Adrenal gland (tissue), 12 donors: Measurements from ENCODE around the gene WNT7A. TPM values are rescaled to one million over a fixed set of nuclear protein-coding genes. Genes with fewer than 3 reads are reported as not detected.

ENCODE experiments used
- DNase-seq, 7 donors: peaks; one replicate each; pipeline ENCODE4 v3.0.0-alpha.2; 2019 to 2020
- H3K27ac ChIP-seq, 5 donors: fragments of 200-600 bp; sonication (generic) in 4 of 5; 1 replicate in 3 of 5; 2 replicates in 2 of 5; pipeline versions ENCODE4 v1.5.1 to v1.8.0; 2016 to 2020; ENCODE audit warnings: mild to moderate bottlenecking in 1 of 5
- H3K27me3 ChIP-seq: fragments of 200-600 bp; 2 replicates; pipeline ENCODE4 v1.8.0; 2021
- H3K36me3 ChIP-seq, 2 donors: fragments of 200-600 bp; replicated peaks in 1 of 2; 1 replicate in 1 of 2; 2 replicates in 1 of 2; pipeline versions ENCODE4 v1.5.1 to v1.8.0; 2018 to 2022
- H3K4me1 ChIP-seq, 2 donors: fragments of 200-600 bp; replicated peaks in 1 of 2; 1 replicate in 1 of 2; 2 replicates in 1 of 2; pipeline versions ENCODE4 v1.5.1 to v1.8.0; 2018 to 2021
- H3K4me3 ChIP-seq, 4 donors: fragments of 200-600 bp; sonication (generic) in 3 of 4; one replicate each; pipeline ENCODE4 v1.5.1; 2016 to 2018
- H3K9me3 ChIP-seq, 3 donors: fragments of 200-600 bp; sonication (generic) in 1 of 3; replicated peaks in 1 of 3; 1 replicate in 2 of 3; 2 replicates in 1 of 3; pipeline versions ENCODE4 v1.5.1 to v1.8.0; 2016 to 2021
- CTCF ChIP-seq, 6 experiments: fragments of 450-650 bp in 4 of 6; fragments of 200-600 bp in 2 of 6; sonication (generic) in 1 of 6; IDR thresholded peaks; 1 replicate in 5 of 6; 2 replicates in 1 of 6; pipeline versions ENCODE4 v1.5.1 to v1.8.0; 2016 to 2021; ENCODE audit warnings: antibody characterized with exemption in 6 of 6, mild to moderate bottlenecking in 2 of 6, moderate library complexity in 1 of 6
- POLR2A ChIP-seq, 2 donors: fragments of 450-650 bp; IDR thresholded peaks; one replicate each; pipeline ENCODE4 v1.6.1; 2017; ENCODE audit warnings: antibody characterized with exemption in 2 of 2, mild to moderate bottlenecking in 2 of 2, moderate library complexity in 1 of 2
- WGBS, 4 donors: extraction: QIAGEN DNeasy Blood & Tissue Kit in 2 of 4; methylation state at CpG; one replicate each; pipeline versions ENCODE4 v1.1.5 to v1.1.7; 2013 to 2017; 5-methylcytosine and 5-hydroxymethylcytosine counted together
- intact Hi-C, 2 donors: fragments of 100-400 bp; cut with DNase I; formaldehyde crosslinking; loops; one replicate each; pipeline versions ENCODE4 v1.14.1 to v1.15.0; 2022 to 2023
- polyA plus RNA-seq, 3 donors: library from polyadenylated mRNA; stranded (reverse); fragments of 200-250 nt in 2 of 3; fragments of 350-450 nt in 1 of 3; fragmentation: Illumina TruSeq in 1 of 3; extraction: RNeasy Lipid Tissue Mini Kit (QIAGEN cat#74804) in 1 of 3; gene quantifications; one replicate each; pipeline ENCODE4 v1.2.3, GENCODE V29; 2013 to 2014
- total RNA-seq, 9 donors: library from RNA; depleted of rRNA in 4 of 9; stranded (reverse); fragments of >200 nt in 4 of 9; fragments of 120-200 nt in 1 of 9; fragmentation: NEBNext Ultra II Directional in 1 of 9; extraction: Animal tissue kit (Norgen Biotek cat#: 25700) in 1 of 9; gene quantifications; one replicate each; pipeline versions ENCODE4 v1.1.0 to v1.2.4, GENCODE V29; 2013 to 2023
- donor health status: healthy with polysubstance abuse.
- donor health status: Bipolar disorder and iron deficiency.
- donor health status: DM: yes; HTN: yes; CAD: no.
- donor health status: DM: no; HTN: no; CAD: no.
- donor health status: DM: no; HTN: no; CAD: no.
- donor health status: DM: yes; HTN: yes; CAD: no.

Gene WNT7A
- total and polyA plus RNA-seq, 12 donors: under 0.01 TPM; not detected in 11

GRCh38 chr3:13827699-13828098 is 52.2 kb downstream of the WNT7A start:
- no peak for TF ChIP-seq POLR2A (IDR thresholded peaks at IDR 0.05)
- TF ChIP-seq CTCF (IDR thresholded peaks at IDR 0.05): no peak
- intact Hi-C loops: no loop called here
- Histone ChIP-seq H3K4me3 (no peak overlapping the region), H3K27me3 (no peaks in the 10 kb centered on the region), H3K27ac (no peak overlapping the region), H3K4me1 (no peaks in the 10 kb centered on the region), H3K36me3 (no peaks in the 10 kb centered on the region), H3K9me3 (no peaks in the 10 kb centered on the region)
- 79 to 92% (median 86%) methylated on average over 5 to 7 of the region's 7 CpGs for WGBS, 4 donors
- DNase-seq: no peak

GRCh38 chr3:13827256-13827655 is 52.6 kb downstream of the WNT7A start:
- WGBS, 4 donors: 56 to 72% (median 64%) methylated on average over 3 of the region's 3 CpGs
- TF ChIP-seq CTCF (IDR thresholded peaks at IDR 0.05) (no peak), POLR2A (IDR thresholded peaks at IDR 0.05) (no peak)
- no peak overlapping the region for H3K4me3 ChIP-seq
- H3K27me3 ChIP-seq: no peaks in the 10 kb centered on the region
- H3K27ac ChIP-seq: no peak overlapping the region
- H3K36me3 ChIP-seq: no peaks in the 10 kb centered on the region
- intact Hi-C loops: no loop called here
- no peaks in the 10 kb centered on the region for H3K9me3 ChIP-seq
- no peaks in the 10 kb centered on the region for H3K4me1 ChIP-seq
- DNase-seq: no peak

GRCh38 chr3:13826672-13827071 is 53.2 kb downstream of the WNT7A start:
- no peaks in the 10 kb centered on the region for H3K4me1 ChIP-seq
- no peaks in the 10 kb centered on the region for H3K9me3 ChIP-seq
- TF ChIP-seq POLR2A (IDR thresholded peaks at IDR 0.05) (no peak), CTCF (IDR thresholded peaks at IDR 0.05) (no peak)
- no peak for DNase-seq
- intact Hi-C loops: no loop called here
- H3K36me3 ChIP-seq: no peaks in the 10 kb centered on the region
- no peaks in the 10 kb centered on the region for H3K27me3 ChIP-seq
- no peak overlapping the region for H3K4me3 ChIP-seq
- no peak overlapping the region for H3K27ac ChIP-seq

- H3K9me3 ChIP-seq: no peaks in the 10 kb centered on the region
- no peaks in the 10 kb centered on the region for H3K4me1 ChIP-seq
- H3K27me3 ChIP-seq: no peaks in the 10 kb centered on the region
- no peak for TF ChIP-seq CTCF (IDR thresholded peaks at IDR 0.05)
- TF ChIP-seq POLR2A (IDR thresholded peaks at IDR 0.05): no peak
- 83 to 87% (median 85%) methylated on average over 9 to 10 of the region's 10 CpGs for WGBS, 4 donors
- H3K27ac ChIP-seq: no peak overlapping the region
- H3K4me3 ChIP-seq: no peak overlapping the region
- intact Hi-C loops: no loop called here
- H3K36me3 ChIP-seq: no peaks in the 10 kb centered on the region
- DNase-seq: no peak
These were observed 54.0 kb downstream of the WNT7A start for GRCh38 chr3:13825821-13826220.
